ENCODE measurements around the gene APLP2. TPM values are rescaled to one million over a fixed set of nuclear protein-coding genes. Genes with fewer than 3 reads are reported as not detected.
"Not testable (repeated sequence)": the region's sequence is repeated elsewhere in the genome, so short reads cannot be mapped to it uniquely, and the experiment has no call there.

The APLP2 gene
- total RNA-seq, 2 experiments from 2014 or later = 18.9 to 19.8 TPM

DNA sequence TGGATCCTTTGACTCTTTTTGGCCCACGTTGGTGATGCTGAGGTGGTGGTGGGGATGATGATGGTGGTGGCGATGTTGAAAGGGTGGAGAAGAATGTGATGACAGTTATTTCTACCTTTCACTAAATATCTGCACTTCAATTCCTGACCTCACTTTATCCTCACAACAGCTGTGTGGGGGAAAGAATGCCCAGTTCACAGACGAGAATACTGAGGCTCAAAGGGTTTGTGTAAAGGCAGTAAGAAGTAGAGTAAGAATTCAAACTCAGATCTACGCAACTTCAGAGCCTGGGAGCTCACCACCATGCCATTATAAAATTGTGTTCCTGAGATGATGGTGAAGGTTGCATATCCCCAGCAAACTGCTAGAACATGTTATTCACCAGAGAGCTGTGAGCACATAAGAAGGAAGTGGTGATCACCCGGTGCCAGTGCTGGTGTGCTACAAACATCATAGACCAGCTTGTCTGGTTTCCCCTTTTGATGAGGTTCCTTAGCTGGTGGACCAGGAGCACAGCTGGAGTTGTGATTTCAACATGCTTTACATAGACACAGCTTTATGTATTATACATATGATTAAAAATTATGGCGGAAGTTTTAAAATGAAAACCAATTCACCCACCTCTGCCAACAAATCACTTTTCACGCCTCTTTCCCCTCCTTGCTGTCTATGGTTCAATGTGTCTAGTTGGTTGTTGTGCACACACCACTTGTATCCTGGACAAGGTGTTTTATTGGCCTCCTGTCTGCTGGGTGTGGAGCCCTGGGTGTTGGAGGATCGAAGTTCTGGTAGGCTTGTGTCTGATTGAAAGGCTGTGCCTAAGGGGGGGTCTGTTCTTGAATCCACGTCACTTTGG lies 96.1 kb downstream of the APLP2 start:
- no peak for DNase-seq
- H3K4me3 Mint-ChIP-seq = no peak overlapping the region
- no peaks in the 10 kb centered on the region for H3K36me3 Mint-ChIP-seq (ENCODE audit: low read depth)
- CTCF ChIA-PET = interaction anchor here (0.6 to 1.2 kb wide), 4 partner anchors 20 to 231 kb away, joined by 3 to 4 read pairs (median 3); no protein-coding TSS in a partner anchor
- H3K27ac Mint-ChIP-seq = no peak overlapping the region
- peaks cover 41% of the 10 kb centered on the region for H3K27me3 Mint-ChIP-seq
- H3K9me3 Mint-ChIP-seq = no peaks in the 10 kb centered on the region
- no peaks in the 10 kb centered on the region for H3K4me1 Mint-ChIP-seq
- POLR2A ChIA-PET = no interaction called here

DNA sequence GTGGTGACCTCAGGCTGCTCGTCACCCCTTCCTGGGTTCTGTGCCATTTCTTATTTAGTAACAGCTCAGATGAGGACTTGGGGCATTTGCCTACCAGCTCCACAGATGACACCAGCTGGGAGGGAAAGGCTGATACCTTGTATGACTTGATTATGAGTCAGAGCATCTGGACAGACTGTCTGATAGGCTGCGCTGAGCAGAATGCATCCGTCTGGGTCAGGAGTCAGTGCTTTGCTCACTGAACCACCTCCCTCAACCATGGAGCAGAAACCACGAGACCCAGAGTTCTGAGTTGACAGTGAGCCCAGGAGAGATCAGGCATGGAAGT lies 96.7 kb downstream of the APLP2 start:
- Mint-ChIP-seq H3K36me3 (ENCODE audit: low read depth) (no peaks in the 10 kb centered on the region), H3K4me1 (no peaks in the 10 kb centered on the region), H3K27me3 (peaks cover 36% of the 10 kb centered on the region), H3K9me3 (no peaks in the 10 kb centered on the region), H3K4me3 (no peak overlapping the region), H3K27ac (no peak overlapping the region)
- CTCF ChIA-PET = interaction anchor here (1.2 kb wide), 1 partner anchor 28 kb away, joined by 3 read pairs; no protein-coding TSS in a partner anchor
- no peak for DNase-seq
- POLR2A ChIA-PET = no interaction called here

DNA sequence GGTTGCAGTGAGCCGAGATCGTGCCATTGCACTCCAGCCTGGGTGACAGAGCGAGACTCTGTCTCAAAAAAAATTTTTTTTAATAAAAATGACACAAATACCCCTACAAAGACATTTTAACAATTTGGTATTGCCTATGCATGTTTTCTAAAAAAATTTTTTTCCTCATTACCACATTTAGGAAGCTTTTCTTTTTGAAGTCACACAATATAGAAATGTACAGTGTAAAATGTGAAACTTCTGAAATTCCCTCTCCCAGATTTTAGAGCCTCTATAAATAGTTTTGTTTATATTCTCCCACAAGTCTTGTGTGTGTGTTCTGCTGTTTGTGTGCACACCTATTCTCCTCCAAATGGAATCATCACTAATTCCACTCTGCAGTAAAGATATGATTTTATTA lies 97.5 kb downstream of the APLP2 start:
- Mint-ChIP-seq H3K27me3 (peaks cover 30% of the 10 kb centered on the region), H3K27ac (no peak overlapping the region)

DNA sequence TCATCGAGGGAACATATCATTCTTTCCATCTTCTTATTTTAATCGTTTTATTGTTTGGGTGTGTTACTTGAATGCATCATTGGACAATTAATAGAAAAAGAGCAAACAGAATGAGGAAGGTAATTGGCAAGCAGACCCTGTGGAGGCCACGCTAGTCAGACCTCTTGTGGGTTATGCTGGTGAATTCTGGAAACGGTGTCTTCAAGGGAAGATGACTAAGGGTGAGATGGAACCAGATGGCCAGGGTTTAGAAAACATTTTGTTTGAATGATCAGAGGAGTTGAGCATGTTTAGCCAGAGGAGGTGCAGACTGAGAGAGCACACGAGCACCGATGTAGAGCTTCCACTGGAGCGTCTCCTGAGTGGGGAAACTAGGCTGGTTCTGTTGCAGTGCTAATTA lies 98.4 kb downstream of the APLP2 start:
- ChIA-PET CTCF (no interaction called here), POLR2A (no interaction called here)
- H3K4me1 Mint-ChIP-seq = no peaks in the 10 kb centered on the region
- H3K9me3 Mint-ChIP-seq = no peaks in the 10 kb centered on the region
- peaks cover 23% of the 10 kb centered on the region for H3K27me3 Mint-ChIP-seq
- H3K36me3 Mint-ChIP-seq (ENCODE audit: low read depth) = no peaks in the 10 kb centered on the region
- no peak overlapping the region for H3K4me3 Mint-ChIP-seq
- DNase-seq = no peak
- H3K27ac Mint-ChIP-seq = no peak overlapping the region

More for the DNA sequence above, 97.5 kb downstream of the APLP2 start:
- Mint-ChIP-seq H3K4me3 (no peak overlapping the region), H3K9me3 (no peaks in the 10 kb centered on the region), H3K4me1 (no peaks in the 10 kb centered on the region), H3K36me3 (ENCODE audit: low read depth) (no peaks in the 10 kb centered on the region)
- CTCF ChIA-PET = no interaction called here
- POLR2A ChIA-PET = interaction anchor here (0.6 kb wide), 1 partner anchor 17 kb away, joined by 9 read pairs; no protein-coding TSS in a partner anchor
- DNase-seq = no peak

DNA sequence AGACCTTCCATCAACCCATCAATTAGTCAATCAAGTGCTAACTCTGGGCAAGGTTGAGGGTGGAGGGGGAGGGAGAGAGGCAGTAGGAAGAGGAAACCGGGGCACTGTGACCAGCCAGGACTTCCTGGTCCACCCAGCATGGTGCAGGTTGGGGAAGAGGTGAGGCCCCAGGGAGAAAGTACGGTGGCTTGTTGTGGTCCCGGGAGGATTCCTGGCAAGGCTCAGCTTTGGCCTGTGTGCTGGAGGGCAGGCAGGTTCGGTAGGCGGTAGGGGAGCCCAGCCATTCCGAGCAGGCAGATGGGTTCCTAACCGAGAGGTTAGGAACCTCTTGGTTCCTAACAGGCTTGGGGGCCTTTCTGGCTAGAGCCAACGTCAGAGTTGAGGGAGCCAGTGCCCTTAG lies 100.7 kb downstream of the APLP2 start:
- no peak for DNase-seq
- ChIA-PET CTCF (no interaction called here), POLR2A (no interaction called here)
- Mint-ChIP-seq H3K27me3 (peaks cover 13% of the 10 kb centered on the region), H3K27ac (no peak overlapping the region), H3K9me3 (peaks cover 4% of the 10 kb centered on the region), H3K36me3 (ENCODE audit: low read depth) (no peaks in the 10 kb centered on the region), H3K4me3 (no peak overlapping the region), H3K4me1 (no peaks in the 10 kb centered on the region)

DNA sequence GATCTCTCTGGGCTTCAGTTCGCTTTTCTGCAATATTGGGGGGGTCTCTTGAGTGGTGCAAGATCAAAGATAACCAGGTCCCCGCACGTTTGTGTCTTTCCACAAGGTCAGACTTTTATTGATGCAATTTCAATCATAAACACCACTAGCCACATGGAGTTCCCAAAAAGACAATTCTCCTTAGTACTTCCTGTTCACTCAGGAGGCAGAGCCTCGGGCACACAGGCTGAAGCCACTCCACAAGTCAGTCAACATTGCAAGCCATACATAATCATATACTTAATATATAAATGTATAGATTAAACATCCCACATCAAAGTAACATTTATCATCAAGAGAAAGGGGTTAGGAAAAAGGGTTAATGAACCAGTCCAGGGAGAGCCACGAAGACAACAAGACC lies 101.8 kb downstream of the APLP2 start:
- peaks cover 4% of the 10 kb centered on the region for H3K9me3 Mint-ChIP-seq
- no peak overlapping the region for H3K27ac Mint-ChIP-seq
- ChIA-PET CTCF (interaction anchor here (0.6 kb wide), 1 partner anchor 18 kb away, joined by 4 read pairs; no protein-coding TSS in a partner anchor), POLR2A (no interaction called here)
- no peaks in the 10 kb centered on the region for H3K4me1 Mint-ChIP-seq
- H3K36me3 Mint-ChIP-seq (ENCODE audit: low read depth) = no peaks in the 10 kb centered on the region
- no peak overlapping the region for H3K4me3 Mint-ChIP-seq
- peaks cover 7% of the 10 kb centered on the region for H3K27me3 Mint-ChIP-seq
- no peak for DNase-seq

DNA sequence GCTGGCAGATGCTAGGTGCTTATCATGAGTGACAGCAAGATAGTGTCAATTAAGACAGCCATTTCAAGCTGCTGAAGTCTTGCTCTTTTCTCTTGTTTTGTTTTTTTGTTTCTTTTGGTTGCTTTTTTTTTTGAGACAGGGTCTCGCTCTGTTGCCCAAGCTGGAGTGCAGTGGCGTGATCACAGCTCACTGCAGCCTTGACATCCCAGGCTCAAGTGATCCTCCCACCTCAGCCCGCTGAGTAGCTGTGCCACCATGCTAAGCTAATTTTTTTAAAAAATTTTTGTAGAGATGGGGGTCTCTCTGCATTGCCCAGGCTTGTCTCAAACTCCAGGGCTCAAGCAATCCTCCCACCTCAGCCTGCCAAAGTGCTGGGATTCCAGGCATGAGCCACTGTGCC lies 102.3 kb downstream of the APLP2 start:
- H3K9me3 Mint-ChIP-seq; H3K27me3 Mint-ChIP-seq; H3K4me1 Mint-ChIP-seq; H3K27ac Mint-ChIP-seq; H3K36me3 Mint-ChIP-seq (ENCODE audit: low read depth); DNase-seq; H3K4me3 Mint-ChIP-seq; POLR2A ChIA-PET: not testable (repeated sequence)
- CTCF ChIA-PET = interaction anchor here (0.6 to 0.7 kb wide), 2 partner anchors 19 to 260 kb away, joined by 3 to 4 read pairs; no protein-coding TSS in a partner anchor

DNA sequence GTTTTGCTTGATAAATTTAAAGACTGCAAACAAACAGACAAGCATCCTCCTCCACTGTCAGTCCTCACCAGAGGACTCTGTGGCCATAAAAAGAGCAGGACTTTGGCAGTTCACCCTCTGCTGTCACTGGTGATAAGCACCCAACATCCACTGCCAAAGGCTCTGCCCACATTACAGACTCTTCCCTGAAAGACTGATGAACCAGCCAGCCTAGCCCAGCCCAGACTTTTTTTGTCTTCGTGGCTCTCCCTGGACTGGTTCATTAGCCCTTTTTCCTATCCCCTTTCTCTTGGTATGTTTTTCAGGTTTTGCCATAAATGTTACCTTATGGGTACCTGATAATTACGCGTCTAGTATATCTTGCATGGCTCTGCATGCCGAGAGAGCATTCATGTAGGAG lies 104.9 kb downstream of the APLP2 start:
- DNase-seq = no peak
- no peaks in the 10 kb centered on the region for H3K4me1 Mint-ChIP-seq
- POLR2A ChIA-PET = no interaction called here
- no peaks in the 10 kb centered on the region for H3K36me3 Mint-ChIP-seq (ENCODE audit: low read depth)
- H3K27me3 Mint-ChIP-seq = peaks cover 1% of the 10 kb centered on the region
- CTCF ChIA-PET = no interaction called here
- no peak overlapping the region for H3K4me3 Mint-ChIP-seq
- H3K27ac Mint-ChIP-seq = no peak overlapping the region
- peaks cover 4% of the 10 kb centered on the region for H3K9me3 Mint-ChIP-seq

DNA sequence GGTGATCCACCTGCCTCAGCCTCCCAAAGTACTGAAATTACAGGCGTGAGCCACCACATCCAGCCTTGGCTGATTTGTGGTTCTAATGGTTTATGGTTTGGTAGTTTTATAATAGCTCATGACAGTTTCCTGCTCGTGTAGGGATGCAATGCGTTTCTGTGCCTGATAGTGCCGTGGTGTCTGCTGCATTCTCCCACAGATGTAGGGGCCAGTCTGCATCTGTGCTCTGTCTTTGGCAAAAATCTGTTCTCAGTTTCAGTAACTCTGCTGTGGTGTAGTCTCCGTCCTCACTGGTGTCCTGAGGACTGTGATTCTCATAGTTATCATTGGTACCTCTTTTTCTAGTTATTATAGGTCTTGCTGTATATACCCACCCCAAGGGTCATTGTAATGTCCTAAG lies 106.2 kb downstream of the APLP2 start:
- no peak for DNase-seq
- peaks cover 1% of the 10 kb centered on the region for H3K27me3 Mint-ChIP-seq
- POLR2A ChIA-PET = no interaction called here
- H3K4me1 Mint-ChIP-seq = no peaks in the 10 kb centered on the region
- no peaks in the 10 kb centered on the region for H3K36me3 Mint-ChIP-seq (ENCODE audit: low read depth)
- no peak overlapping the region for H3K27ac Mint-ChIP-seq
- CTCF ChIA-PET = no interaction called here
- no peak overlapping the region for H3K4me3 Mint-ChIP-seq
- H3K9me3 Mint-ChIP-seq = peaks cover 4% of the 10 kb centered on the region

DNA sequence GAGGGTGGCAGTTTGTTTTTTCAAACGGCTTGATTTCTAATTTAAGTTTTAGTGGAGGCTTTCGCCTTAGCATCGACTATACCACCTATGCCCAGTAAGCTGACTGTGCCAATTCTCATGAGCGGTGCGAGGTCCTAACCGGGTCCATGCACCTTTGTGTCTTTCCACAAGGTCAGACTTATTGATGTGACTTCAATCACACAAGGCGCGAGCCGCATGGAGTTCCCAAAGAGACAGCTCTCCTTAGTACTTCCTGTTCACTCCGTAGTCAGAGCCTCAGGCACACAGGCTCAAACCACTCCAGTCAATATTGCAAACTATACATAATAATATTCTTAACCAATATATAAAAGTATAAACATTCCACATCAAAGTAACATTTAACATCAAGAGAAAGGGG lies 108.1 kb downstream of the APLP2 start:
- Mint-ChIP-seq H3K4me3 (no peak overlapping the region), H3K9me3 (peaks cover 4% of the 10 kb centered on the region), H3K36me3 (ENCODE audit: low read depth) (no peaks in the 10 kb centered on the region), H3K27me3 (no peaks in the 10 kb centered on the region), H3K27ac (no peak overlapping the region), H3K4me1 (no peaks in the 10 kb centered on the region)
- POLR2A ChIA-PET = no interaction called here
- DNase-seq = no peak
- CTCF ChIA-PET = interaction anchor here (0.8 kb wide), 1 partner anchor 229 kb away, joined by 3 read pairs; no protein-coding TSS in a partner anchor

DNA sequence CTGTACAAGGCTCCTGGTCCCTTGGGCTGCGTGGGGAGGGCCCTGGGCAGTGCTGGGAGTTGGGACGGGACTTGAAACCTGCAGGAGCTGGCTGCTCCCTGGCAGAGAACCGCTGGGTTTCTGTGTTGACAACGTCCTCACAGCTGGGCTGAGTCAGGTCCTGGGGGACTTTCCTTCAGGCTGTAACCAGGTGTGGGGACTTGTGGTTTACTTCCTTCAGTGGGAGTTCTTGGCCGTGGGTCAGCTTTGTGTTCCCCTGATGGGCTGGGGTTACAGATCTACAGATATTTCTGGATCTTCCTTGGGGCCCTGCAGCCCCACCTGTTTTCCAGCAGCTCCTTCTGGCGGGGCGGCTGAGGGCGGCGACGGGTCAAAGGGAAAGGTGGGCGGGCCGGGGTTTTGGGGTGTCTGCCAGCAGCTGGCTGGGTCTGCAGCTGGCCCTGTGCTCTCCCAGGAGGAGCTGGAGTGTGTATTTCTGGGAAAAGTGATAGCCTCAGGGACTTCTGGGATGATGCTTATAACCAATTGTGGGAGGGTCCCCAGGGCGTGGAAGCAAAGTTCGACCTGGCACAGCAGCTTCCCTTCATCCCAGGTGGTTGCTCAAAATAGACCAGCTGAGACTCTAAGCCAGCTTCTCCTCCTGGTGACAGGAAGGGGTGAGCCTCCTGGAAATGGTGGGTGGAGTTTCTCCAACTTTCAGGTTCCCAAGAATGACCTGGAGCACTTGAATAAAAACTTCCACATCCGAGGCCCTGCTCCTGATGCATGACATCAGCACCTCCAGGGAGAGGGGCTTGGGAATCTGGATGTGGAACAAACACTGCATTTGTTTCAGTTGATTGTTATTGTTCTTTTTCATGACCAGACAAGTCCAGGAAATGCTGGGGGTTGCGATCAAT lies 109.0 kb downstream of the APLP2 start:
- H3K27me3 Mint-ChIP-seq = no peaks in the 10 kb centered on the region
- POLR2A ChIA-PET = no interaction called here
- no peaks in the 10 kb centered on the region for H3K36me3 Mint-ChIP-seq (ENCODE audit: low read depth)
- no peaks in the 10 kb centered on the region for H3K4me1 Mint-ChIP-seq
- CTCF ChIA-PET = interaction anchor here (0.8 kb wide), 1 partner anchor 228 kb away, joined by 3 read pairs; no protein-coding TSS in a partner anchor
- no peak overlapping the region for H3K4me3 Mint-ChIP-seq
- DNase-seq = no peak
- peaks cover 4% of the 10 kb centered on the region for H3K9me3 Mint-ChIP-seq
- no peak overlapping the region for H3K27ac Mint-ChIP-seq

DNA sequence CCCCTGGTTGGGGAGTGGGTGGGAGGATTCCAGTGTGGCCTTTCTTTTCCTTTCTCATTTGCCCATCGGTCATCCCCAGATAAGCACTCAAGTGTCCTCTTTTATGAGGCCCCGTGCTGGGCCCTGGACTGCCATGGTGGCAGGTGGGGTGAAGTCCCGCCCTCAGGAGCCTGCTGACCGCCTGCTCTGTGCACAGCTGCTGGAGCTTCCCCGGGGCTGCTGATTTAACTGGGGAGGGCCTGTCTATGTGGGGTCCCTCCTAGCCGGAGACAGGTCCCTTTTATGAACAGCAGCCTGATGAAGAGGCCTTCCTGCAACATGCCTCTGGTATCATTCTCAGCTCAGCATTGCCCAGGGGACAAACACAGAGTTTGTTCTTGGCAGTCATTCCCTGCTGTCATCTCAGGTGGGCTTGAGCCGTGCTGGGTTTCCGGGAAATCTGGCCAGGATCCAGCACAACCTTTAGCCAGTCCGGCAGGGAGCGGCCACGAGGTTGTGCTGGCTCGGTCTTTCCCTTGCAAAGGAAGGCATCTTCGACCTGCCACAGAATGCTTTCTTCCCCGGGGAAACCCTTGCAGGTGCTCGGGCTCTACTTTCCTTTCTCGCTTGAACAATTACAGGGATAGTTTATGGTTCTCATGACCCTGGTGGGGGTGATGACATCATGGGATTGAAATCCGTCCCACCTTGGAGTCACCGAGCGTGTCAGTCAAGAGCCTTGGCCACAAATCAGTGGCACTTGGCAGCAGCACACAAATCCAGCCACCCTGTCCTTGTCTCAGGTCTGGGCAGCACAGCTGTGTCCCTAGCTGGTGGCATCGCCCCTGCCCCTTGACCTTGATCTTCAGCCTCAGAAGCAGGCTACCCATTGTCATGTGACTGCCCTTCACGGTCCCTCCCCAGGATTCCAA lies 110.0 kb downstream of the APLP2 start:
- Mint-ChIP-seq H3K27me3 (peaks cover 6% of the 10 kb centered on the region), H3K4me3 (no peak overlapping the region), H3K36me3 (ENCODE audit: low read depth) (no peaks in the 10 kb centered on the region), H3K9me3 (peaks cover 4% of the 10 kb centered on the region), H3K27ac (no peak overlapping the region), H3K4me1 (no peaks in the 10 kb centered on the region)
- DNase-seq = no peak
- ChIA-PET POLR2A (no interaction called here), CTCF (no interaction called here)

All from activated CD4-positive, alpha-beta T cell treated with anti-CD3 and anti-CD28 coated beads, Interleukin-2, amount 10 ng/mL, durations not matched to agents 7 days and 5 days (primary cell).